ENCODE data around the gene GH2.
"Not testable (repeated sequence)": the region's sequence is repeated elsewhere in the genome, so short reads cannot be mapped to it uniquely, and the experiment has no call there.

DNA sequence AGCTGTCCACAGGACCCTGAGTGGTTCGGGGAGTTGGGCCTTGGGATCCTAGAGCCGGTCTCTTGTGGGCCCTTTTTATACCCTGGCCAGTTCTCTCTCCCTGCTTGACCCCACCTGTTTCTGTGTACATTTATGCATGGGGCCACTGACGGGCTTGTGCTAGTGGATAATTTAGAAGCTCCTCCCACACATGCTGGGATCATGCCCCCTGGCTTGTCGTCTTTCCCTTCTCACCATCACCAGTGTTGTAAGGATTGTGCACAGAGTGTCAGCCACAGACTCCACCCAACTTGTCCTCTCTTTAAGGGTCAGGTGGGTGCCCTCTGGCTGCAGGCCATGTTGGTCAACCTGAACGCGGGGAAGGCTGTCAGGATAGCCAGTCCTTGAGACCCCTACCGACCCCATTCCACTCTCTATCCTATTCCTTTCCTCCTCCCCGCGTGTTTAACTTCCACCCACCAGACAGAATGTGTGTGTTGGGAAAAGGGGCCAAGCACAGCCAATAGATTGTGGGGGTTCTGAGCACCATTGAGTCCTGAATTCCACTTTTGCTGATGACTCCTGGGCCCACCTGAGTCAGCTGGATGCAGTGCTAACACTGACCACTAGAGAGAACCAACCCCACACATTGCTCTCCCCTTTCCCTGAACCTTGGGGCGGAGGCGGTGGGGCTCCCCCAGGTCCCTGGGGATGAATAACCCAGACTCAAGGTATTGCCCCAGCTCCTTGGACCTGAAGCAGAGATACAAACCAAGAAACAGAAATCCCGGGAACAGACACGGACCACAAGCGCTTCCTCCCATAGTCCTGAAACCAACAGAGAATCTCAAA lies 15.0 kb upstream of the GH2 start, which contains the start of gene CSH1:
- TF ChIP-seq, protein P1, sequence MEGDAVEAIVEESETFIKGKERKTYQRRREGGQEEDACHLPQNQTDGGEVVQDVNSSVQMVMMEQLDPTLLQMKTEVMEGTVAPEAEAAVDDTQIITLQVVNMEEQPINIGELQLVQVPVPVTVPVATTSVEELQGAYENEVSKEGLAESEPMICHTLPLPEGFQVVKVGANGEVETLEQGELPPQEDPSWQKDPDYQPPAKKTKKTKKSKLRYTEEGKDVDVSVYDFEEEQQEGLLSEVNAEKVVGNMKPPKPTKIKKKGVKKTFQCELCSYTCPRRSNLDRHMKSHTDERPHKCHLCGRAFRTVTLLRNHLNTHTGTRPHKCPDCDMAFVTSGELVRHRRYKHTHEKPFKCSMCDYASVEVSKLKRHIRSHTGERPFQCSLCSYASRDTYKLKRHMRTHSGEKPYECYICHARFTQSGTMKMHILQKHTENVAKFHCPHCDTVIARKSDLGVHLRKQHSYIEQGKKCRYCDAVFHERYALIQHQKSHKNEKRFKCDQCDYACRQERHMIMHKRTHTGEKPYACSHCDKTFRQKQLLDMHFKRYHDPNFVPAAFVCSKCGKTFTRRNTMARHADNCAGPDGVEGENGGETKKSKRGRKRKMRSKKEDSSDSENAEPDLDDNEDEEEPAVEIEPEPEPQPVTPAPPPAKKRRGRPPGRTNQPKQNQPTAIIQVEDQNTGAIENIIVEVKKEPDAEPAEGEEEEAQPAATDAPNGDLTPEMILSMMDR (IDR thresholded peaks at IDR 0.05 in 8 of 11, conservative IDR thresholded peaks at IDR 0.05 in 3 of 11) = not testable (repeated sequence)
- not testable (repeated sequence) for TF ChIP-seq POLR2AphosphoS5 (IDR thresholded peaks at IDR 0.05)

Measured in spleen (tissue), 7 donors.